HepG2 (cell line): ENCODE results near the gene EXOC6B. TPM values are rescaled to one million over a fixed set of nuclear protein-coding genes. Genes with fewer than 3 reads are reported as not detected.
A peak's percentile ranks its signal among the peaks of the same experiment; 100 is the strongest.

Source experiments
- AGO1 ChIP-seq: fragments of 200-400 bp; formaldehyde crosslinking; IDR thresholded peaks from 2 replicates; pipeline ENCODE4 v1.6.1; 2017; ENCODE audit warnings: mild to moderate bottlenecking, low read depth, low read length, moderate library complexity; ENCODE audit not compliant: poor library complexity, severe bottlenecking
- AHR ChIP-seq: IDR thresholded peaks from 2 replicates; pipeline ENCODE4 v1.6.1; 2018; ENCODE audit warnings: missing genetic modification reagents, missing compliant biosample characterization
- CENPT ChIP-seq: sonication (generic); formaldehyde crosslinking; IDR thresholded peaks from 2 replicates; pipeline ENCODE4 v1.8.0; 2022; ENCODE audit warnings: low read depth, mild to moderate bottlenecking, moderate library complexity, missing genetic modification reagents
- DZIP1 ChIP-seq: sonication (generic); formaldehyde crosslinking; IDR thresholded peaks from 2 replicates; pipeline ENCODE4 v1.5.0; 2020; ENCODE audit warnings: mild to moderate bottlenecking, missing genetic modification reagents
- ELF4 ChIP-seq: sonication (generic); formaldehyde crosslinking; IDR thresholded peaks from 2 replicates; pipeline ENCODE4 v1.5.0; 2020; ENCODE audit warnings: missing genetic modification reagents, mild to moderate bottlenecking, moderate library complexity, borderline replicate concordance
- ETV6 ChIP-seq: sonication (generic); formaldehyde crosslinking; conservative IDR thresholded peaks from 2 replicates; pipeline ENCODE4 v1.4.0; 2020; ENCODE audit warnings: missing genetic modification reagents
- FOXP1 ChIP-seq, 2 experiments: fragments of 450-650 bp in 1 of 2; IDR thresholded peaks; 2 replicates each; pipeline ENCODE4 v1.6.1; 2017 to 2018; ENCODE audit warnings: antibody characterized with exemption in 1 of 2
- HNF4G ChIP-seq, 2 experiments: sonication (generic) in 1 of 2; formaldehyde crosslinking in 1 of 2; IDR thresholded peaks; 2 replicates each; pipeline versions ENCODE4 v1.4.0 to v1.6.1; 2011 to 2020; ENCODE audit warnings: borderline replicate concordance in 2 of 2, low read depth in 2 of 2, mild to moderate bottlenecking in 2 of 2, low read length in 1 of 2, missing genetic modification reagents in 1 of 2, moderate library complexity in 1 of 2
- KDM5B ChIP-seq: sonication (generic); formaldehyde crosslinking; IDR thresholded peaks from 2 replicates; pipeline ENCODE4 v1.4.0; 2020; ENCODE audit warnings: missing genetic modification reagents, mild to moderate bottlenecking, borderline replicate concordance
- KMT2A ChIP-seq: sonication (generic); formaldehyde crosslinking; IDR thresholded peaks from 2 replicates; pipeline ENCODE4 v1.4.0; 2020; ENCODE audit warnings: missing genetic modification reagents
- POLR2AphosphoS2 ChIP-seq: IDR thresholded peaks from 2 replicates; pipeline ENCODE4 v1.6.1; 2011; ENCODE audit warnings: low read depth, low read length, improper control_type of control experiment
- RFXANK ChIP-seq: IDR thresholded peaks from 2 replicates; pipeline ENCODE4 v1.6.1; 2016
- SIN3A ChIP-seq: IDR thresholded peaks from 2 replicates; pipeline ENCODE4 v1.6.1; 2011; ENCODE audit warnings: low read depth, mild to moderate bottlenecking, control low read depth, low read length, borderline replicate concordance
- SP4 ChIP-seq: sonication (generic); formaldehyde crosslinking; IDR thresholded peaks from 2 replicates; pipeline ENCODE4 v1.8.1; 2023; ENCODE audit warnings: mild to moderate bottlenecking, missing genetic modification reagents
- ZFP36 ChIP-seq: fragments of 150-350 bp; IDR thresholded peaks from 2 replicates; pipeline ENCODE4 v1.6.1; 2018; ENCODE audit warnings: borderline replicate concordance, low read length, low read depth; ENCODE audit not compliant: partially characterized antibody
- ZNF280B ChIP-seq: sonication (generic); formaldehyde crosslinking; IDR thresholded peaks from 2 replicates; pipeline ENCODE4 v1.5.0; 2020; ENCODE audit warnings: missing genetic modification reagents, mild to moderate bottlenecking, borderline replicate concordance
- ZNF616 ChIP-seq: sonication (generic); formaldehyde crosslinking; IDR thresholded peaks from 2 replicates; pipeline ENCODE4 v1.5.0; 2020; ENCODE audit warnings: low read depth, mild to moderate bottlenecking, missing genetic modification reagents
- polyA plus RNA-seq, 8 experiments: library from polyadenylated mRNA; depleted of rRNA in 3 of 8; stranded (reverse) in 7 of 8; unstranded in 1 of 8; fragments of >200 nt; fragmentation: Illumina TruSeq in 4 of 8; extraction: Trizol in 4 of 8; gene quantifications; 2 replicates each; pipeline versions ENCODE4 v1.2.1 to v1.2.3, GENCODE V29; 2011 to 2016; ENCODE audit warnings: low read depth in 4 of 8, missing spikeins in 1 of 8, mixed read lengths in 1 of 8; ENCODE audit not compliant: insufficient read depth in 1 of 8
- total RNA-seq, 5 experiments: library from RNA; depleted of rRNA; stranded (reverse); fragments of >200 nt; fragmentation: Illumina TruSeq; extraction: Trizol; gene quantifications; 2 replicates each; pipeline ENCODE4 v1.2.3, GENCODE V29; 2016; ENCODE audit warnings: low read depth in 1 of 5
- TF ChIP-seq, protein P1 (sequence below): sonication (generic); formaldehyde crosslinking; IDR thresholded peaks from 2 replicates; pipeline ENCODE4 v1.5.1; 2020; ENCODE audit warnings: mild to moderate bottlenecking, missing genetic modification reagents, moderate library complexity
- TF ChIP-seq, protein P2 (sequence below): sonication (generic); formaldehyde crosslinking; IDR thresholded peaks from 2 replicates; pipeline ENCODE4 v1.4.0; 2020; ENCODE audit warnings: missing genetic modification reagents
- TF ChIP-seq, protein P3 (sequence below): sonication (generic); formaldehyde crosslinking; IDR thresholded peaks from 2 replicates; pipeline ENCODE4 v1.4.0; 2020; ENCODE audit warnings: low read depth, mild to moderate bottlenecking, missing genetic modification reagents

The EXOC6B gene
- total and polyA plus RNA-seq, 2 of the 13 experiments (the other 11 are each of a cell fraction or from before 2014, with no cell fraction given): 9.1 to 15.9 TPM

DNA sequence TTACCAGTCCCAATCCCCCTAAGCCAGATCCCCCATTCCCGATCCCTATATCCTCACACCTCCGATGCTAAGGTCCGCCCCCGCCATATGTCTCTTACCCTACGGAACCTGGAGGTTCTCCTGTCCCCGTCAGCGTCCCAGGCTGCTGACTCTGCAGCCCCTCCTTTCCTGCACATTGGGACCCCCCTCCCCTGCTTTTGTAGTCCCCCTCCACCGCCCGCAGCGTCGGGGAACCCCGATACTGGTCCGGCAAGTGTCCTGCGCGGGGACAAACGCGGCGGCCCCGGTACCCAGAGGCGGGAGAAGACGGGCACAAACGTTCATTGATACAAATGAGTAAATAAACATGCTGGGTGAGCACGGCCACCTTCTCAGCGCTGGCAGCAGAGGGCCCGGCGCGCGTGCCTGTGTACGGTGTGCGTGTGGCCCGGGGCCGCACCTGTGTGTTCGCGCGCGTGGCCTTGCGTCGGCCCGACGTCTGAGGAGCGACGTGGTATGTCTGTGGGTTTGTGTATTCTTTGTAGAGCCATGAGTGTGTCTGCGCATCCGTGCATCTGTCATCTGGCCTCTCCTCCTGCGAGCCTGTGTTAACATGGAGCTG lies 676.2 kb downstream of the EXOC6B start (continued):
- TF ChIP-seq DZIP1 (no peak), SIN3A (no peak), POLR2AphosphoS2 (no peak), AGO1 (peak; percentile 29), HNF4G (IDR thresholded peaks at IDR 0.05; ENCODE audit: borderline replicate concordance, low read depth, low read length) (no peak), HNF4G (CRISPR knock-in tag; IDR thresholded peaks at IDR 0.05; ENCODE audit: borderline replicate concordance, low read depth) (0 out of 2 replicates have a peak, but pooled peaks have one; percentile 17), ZNF280B (CRISPR knock-in tag) (no peak), SP4 (0 out of 2 replicates have a peak, but pooled peaks have one; percentile 10), RFXANK (CRISPR knock-in tag) (no peak), CENPT (CRISPR knock-in tag) (0 out of 2 replicates have a peak, but pooled peaks have one; percentile 53), ELF4 (no peak), ETV6 (CRISPR knock-in tag) (no peak), KDM5B (CRISPR knock-in tag) (no peak), KMT2A (CRISPR knock-in tag) (no peak), ZFP36 (no peak), ZNF616 (CRISPR knock-in tag) (no peak), FOXP1 (IDR thresholded peaks at IDR 0.05) (no peak), FOXP1 (CRISPR knock-in tag; IDR thresholded peaks at IDR 0.05) (no peak), AHR (CRISPR knock-in tag) (no peak)
- TF ChIP-seq, protein P1, sequence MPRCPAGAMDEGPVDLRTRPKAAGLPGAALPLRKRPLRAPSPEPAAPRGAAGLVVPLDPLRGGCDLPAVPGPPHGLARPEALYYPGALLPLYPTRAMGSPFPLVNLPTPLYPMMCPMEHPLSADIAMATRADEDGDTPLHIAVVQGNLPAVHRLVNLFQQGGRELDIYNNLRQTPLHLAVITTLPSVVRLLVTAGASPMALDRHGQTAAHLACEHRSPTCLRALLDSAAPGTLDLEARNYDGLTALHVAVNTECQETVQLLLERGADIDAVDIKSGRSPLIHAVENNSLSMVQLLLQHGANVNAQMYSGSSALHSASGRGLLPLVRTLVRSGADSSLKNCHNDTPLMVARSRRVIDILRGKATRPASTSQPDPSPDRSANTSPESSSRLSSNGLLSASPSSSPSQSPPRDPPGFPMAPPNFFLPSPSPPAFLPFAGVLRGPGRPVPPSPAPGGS: 0 out of 2 replicates have a peak, but pooled peaks have one; percentile 23
- TF ChIP-seq, protein P2, sequence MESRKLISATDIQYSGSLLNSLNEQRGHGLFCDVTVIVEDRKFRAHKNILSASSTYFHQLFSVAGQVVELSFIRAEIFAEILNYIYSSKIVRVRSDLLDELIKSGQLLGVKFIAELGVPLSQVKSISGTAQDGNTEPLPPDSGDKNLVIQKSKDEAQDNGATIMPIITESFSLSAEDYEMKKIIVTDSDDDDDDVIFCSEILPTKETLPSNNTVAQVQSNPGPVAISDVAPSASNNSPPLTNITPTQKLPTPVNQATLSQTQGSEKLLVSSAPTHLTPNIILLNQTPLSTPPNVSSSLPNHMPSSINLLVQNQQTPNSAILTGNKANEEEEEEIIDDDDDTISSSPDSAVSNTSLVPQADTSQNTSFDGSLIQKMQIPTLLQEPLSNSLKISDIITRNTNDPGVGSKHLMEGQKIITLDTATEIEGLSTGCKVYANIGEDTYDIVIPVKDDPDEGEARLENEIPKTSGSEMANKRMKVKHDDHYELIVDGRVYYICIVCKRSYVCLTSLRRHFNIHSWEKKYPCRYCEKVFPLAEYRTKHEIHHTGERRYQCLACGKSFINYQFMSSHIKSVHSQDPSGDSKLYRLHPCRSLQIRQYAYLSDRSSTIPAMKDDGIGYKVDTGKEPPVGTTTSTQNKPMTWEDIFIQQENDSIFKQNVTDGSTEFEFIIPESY: no peak
- TF ChIP-seq, protein P3, sequence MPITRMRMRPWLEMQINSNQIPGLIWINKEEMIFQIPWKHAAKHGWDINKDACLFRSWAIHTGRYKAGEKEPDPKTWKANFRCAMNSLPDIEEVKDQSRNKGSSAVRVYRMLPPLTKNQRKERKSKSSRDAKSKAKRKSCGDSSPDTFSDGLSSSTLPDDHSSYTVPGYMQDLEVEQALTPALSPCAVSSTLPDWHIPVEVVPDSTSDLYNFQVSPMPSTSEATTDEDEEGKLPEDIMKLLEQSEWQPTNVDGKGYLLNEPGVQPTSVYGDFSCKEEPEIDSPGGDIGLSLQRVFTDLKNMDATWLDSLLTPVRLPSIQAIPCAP (CRISPR knock-in tag): no peak
